NCI-H1436 (cell line): ENCODE measurements around the gene GRM4.

Experiments
- DNase-seq: peaks from one replicate; lab custom pipeline; 2025; lab: John Stamatoyannopoulos, UW

The GRM4 gene

DNA sequence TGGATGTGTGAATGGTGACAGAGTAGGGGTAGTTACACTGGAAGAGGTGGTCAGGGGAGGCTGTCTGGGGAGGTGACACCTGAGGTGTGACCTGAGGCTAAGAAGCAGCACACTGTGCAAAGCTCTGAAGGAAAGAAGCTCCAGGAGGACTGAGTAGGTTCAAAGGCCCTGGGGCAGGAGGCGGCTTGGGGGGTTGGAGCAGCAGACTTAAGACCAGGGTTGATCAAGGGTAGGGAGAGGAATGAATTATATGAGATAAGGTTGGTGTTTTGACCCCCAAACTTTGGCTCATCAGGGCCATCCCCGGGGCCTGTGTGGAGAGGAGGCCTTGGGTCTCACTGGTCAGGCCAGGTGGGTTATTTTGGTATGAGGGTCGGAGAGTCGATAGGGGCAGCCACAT lies 166.1 kb downstream of the GRM4 start:
- no peak for DNase-seq

DNA sequence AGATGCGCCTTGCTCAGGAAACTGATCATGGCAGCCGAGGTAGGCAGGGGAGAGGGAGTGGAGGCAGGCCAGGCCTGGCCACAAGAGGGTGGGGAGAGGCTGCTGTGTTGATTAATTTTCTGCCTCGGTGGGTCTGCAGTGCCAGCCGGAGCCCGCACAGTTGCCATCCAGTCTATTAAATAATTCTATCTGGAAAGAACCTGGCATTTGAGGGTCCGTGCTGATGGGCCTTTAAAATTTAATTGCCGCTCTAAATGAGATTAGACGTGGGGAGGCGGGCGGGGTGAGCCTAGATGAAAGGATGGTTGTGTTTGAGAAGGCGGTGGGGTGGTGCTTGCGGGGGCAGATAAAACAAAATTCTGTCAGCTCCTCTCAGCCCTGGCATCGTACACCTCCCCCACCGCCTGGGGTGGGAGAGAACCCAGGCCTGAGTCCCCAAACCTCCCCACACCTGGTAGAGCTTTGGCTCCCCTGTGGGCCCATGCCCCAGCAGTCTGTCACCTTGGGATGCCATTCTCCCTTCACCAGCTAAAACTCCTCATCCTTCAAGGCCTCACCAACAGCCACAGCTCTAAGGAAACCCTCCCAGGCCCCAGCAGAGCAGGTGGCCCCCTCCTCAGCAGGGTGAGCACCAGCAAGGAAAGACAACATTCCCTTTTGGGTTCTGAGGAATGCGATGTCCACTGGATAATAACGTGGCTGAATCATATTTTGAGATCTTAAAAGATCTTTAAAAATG lies 167.3 kb downstream of the GRM4 start:
- DNase-seq, result no peak

DNA sequence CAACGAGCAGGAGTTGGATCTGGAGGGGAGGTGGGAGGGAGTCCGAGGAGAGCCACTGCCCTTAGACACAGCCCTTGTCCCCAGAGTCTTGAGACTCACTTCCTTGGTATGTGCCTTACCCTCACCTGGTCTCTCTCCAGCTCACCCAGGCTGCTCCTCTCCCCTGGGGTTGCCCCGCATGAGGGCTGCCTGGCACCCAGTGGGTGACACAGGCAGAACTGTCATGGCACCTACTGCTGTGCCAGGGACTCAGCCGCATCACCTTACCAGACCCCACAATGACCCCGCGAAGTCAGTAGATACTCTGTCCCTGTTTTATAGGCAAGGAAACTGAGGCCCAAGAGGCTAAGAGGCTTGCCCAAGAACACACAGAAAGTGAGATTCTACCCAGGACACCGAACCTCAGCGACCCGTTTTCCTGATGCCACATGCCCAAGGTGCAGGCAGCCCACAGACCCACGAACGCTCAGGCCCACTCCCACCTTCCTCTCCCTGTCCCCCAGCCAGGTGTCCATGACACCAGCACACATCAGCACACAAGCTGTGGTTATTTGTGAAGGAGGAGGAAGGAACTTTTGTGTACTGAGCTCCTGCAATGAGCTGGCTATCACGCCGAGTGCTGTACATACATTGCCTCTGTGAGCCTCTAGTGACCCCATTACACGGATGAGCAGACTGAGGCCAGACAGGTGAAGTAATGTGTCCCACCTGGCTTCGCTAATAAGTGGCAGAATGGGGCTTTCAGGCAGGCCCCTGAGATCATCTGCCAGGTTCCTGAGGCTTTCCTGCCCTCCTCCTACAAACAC lies 168.1 kb downstream of the GRM4 start:
- DNase-seq, result no peak

DNA sequence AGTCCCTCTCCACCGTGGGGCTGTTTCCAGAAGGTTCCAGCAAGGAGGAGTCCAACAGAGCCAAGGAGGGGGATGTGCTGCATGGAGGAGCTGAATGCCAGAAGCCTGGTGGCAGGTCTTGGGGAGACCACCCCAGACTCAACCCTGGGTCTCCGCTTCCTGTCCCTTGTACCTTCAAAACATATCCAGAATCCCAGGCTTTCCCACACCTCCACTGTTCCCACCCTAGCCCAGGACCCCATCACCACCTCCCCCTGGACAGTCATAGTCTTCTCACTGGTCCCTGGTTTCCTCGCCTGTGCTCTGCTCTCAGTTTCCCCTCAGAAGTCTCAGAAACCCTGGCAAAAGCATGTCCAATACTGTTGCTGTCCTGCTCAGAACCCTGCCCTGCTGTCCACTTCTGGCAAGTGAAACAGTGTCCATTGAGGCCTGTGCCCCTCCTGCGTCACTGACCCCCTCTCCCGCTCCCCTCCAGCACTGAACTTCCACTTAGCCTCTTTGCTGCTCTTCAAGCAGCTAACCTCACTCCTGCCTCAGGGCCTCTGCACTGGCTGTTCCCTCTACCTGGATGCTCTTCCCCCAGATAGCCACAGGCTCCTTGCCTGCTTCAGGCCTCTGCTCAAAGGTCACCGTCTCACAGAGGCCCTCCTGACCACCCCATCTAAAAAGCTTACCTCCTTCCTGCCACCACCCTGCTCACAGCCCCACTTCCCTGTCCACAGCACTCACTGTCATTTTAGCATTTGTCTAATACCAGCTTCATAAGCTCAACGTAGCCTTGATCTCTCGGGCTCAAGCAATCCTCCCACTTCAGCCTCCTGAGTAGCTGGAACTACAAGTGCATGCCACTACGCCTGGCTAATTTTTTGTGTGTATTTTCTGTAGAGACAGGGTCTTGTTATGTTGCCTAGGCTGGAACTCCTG lies 169.2 kb downstream of the GRM4 start:
- DNase-seq, result no peak

DNA sequence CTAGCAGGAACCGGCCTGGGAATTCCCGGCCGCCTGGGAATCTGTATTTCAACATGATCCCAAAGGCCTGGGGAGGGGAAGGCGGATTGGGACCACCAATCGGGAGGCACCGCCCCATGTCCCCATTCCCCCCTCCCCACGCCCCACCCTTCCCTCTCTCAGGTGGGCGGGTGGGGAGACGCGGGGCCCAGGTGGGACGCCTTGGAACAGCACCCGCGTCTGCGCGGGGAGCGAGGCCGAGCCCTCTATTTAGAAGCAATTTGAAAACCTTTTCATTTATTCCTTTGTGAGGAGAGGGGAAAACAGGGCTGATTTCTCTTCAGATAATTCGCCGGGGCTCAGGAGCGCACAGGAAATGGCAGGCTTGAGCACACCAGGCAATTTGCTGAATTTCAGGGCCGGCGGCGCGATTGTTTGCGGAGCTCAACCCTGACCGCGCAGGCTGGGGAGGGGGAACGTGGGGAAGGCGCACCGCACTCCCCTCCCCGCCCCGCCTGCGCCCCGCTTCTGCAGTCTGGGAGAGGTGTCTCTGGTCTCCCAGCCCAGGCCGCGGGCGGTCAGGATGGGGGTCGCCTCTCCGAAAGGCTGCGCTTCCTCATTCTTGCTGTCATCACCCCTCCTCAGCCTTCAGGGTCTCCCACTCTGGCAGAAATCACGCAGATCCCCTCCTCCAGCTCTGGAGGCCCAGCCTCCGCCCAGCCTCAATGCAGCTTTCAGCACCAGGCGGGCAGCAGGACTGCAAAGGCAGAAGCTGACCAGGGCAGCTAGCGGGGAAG lies 170.0 kb downstream of the GRM4 start:
- peak; percentile 51 for DNase-seq

DNA sequence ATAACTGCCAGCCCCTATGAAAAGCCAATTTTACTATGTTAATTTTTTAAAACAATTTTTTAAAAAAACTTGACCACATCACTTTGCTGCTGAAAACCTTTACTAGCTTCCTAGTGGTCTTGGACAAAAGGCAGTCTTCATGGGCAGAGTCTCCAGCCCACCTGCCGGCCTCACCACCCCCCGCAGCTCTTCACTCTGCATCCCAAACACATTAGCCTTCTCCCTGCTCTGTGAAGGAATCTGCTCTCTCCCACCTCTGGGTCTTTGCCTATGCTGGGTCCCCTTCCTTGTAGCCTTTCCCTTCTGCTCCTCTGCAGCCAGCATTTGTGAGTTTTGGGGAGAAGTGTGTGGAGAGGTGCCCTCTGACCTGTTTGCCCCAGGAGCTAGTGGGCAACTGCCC lies 171.4 kb downstream of the GRM4 start:
- DNase-seq, result no peak

DNA sequence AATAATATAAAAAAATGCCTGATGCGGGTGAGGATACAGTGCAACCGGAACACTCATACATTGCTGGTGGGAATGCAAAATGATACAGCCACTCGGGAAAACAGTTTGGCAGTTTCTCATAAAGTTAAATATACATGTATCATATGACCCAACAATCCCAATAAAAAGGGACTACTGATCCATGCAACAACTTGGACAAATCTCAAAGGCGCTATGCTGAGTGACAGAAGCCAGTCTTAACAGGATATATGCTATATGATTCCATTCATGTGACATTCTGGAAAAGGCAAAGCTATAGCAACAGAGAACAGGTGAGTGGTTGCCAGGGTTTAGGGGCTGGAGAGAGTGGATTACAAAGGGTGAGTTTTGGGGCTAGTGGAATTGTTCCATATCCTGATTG lies 171.9 kb downstream of the GRM4 start:
- DNase-seq, result no peak

DNA sequence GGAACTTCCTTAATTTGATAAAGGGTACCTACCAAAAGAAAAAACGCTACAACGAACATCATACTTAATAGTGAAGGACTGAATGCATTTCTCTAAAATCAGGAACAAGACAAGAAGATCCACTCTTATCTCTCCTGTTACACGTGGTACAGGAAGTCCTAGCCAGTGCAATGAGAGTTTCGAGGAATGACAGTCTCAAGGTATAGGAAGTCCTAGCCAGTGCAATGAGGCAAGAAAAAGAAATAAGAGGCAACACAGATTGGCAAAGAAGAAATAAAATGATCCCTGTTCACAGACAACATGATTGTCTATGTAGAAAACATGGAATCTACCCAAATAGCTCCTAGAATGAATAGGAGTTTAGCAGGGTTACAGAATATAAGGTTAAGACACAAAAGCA lies 174.3 kb downstream of the GRM4 start:
- no peak for DNase-seq
